Endothelial cell of hepatic sinusoid (primary cell): ENCODE measurements around the gene CST6.

Experiments used
- in situ Hi-C: cut with HindIII; loops from 2 replicates; pipeline ENCODE4 v1.10.0; 2017; ENCODE audit warnings: low sequenced_read_pairs

The CST6 gene

GRCh38 chr11:66044757-66045156 lies 32.9 kb downstream of the CST6 start:
- in situ Hi-C loops: loop anchor here (5.0 kb wide), 1 partner anchor 57 kb away; no protein-coding TSS in a partner anchor

- in situ Hi-C loops: no loop called here
These were observed 33.4 kb downstream of the CST6 start for GRCh38 chr11:66045177-66045639.

- in situ Hi-C loops: no loop called here
These were observed 35.1 kb downstream of the CST6 start for GRCh38 chr11:66046901-66047300.

- in situ Hi-C loops: no loop called here
These were observed 35.9 kb downstream of the CST6 start for GRCh38 chr11:66047541-66048365.

GRCh38 chr11:66048547-66049323 lies 36.9 kb downstream of the CST6 start, which contains the start of gene GAL3ST3:
Gene GAL3ST3, minus strand, starts transcription at chr11:66049161. Its CDS starts 3,746 bp downstream, at chr11:66045415.
- in situ Hi-C loops: no loop called here

- in situ Hi-C loops: no loop called here
These were observed 38.9 kb downstream of the CST6 start for GRCh38 chr11:66050581-66051231.

GRCh38 chr11:66051371-66051765 lies 39.6 kb downstream of the CST6 start:
- in situ Hi-C loops: no loop called here

GRCh38 chr11:66051766-66052663 lies 40.2 kb downstream of the CST6 start, which contains the start of gene SF3B2:
Gene SF3B2, plus strand, starts transcription at chr11:66052364. Its CDS starts 21 bp downstream, at chr11:66052385.
- in situ Hi-C loops: no loop called here

- in situ Hi-C loops: no loop called here
These were observed 40.8 kb downstream of the CST6 start for GRCh38 chr11:66052664-66052982.

GRCh38 chr11:66055021-66055420 lies 43.2 kb downstream of the CST6 start:
- in situ Hi-C loops: no loop called here

GRCh38 chr11:66056501-66056900 lies 44.7 kb downstream of the CST6 start:
- in situ Hi-C loops: no loop called here

- in situ Hi-C loops: no loop called here
These were observed 48.3 kb downstream of the CST6 start for GRCh38 chr11:66059966-66060680.

- in situ Hi-C loops: no loop called here
These were observed 49.5 kb downstream of the CST6 start for GRCh38 chr11:66061268-66061667.

- in situ Hi-C loops: no loop called here
These were observed 50.6 kb downstream of the CST6 start for GRCh38 chr11:66062408-66062807.
